Esophagus squamous epithelium (tissue), 5 donors: ENCODE measurements around the gene ANO2. TPM values are rescaled to one million over a fixed set of nuclear protein-coding genes. Genes with fewer than 3 reads are reported as not detected.
"Not testable (repeated sequence)": the region's sequence is repeated elsewhere in the genome, so short reads cannot be mapped to it uniquely, and the experiment has no call there.

ENCODE experiments used
- DNase-seq: peaks from one replicate; lab custom pipeline; 2025; lab: John Stamatoyannopoulos, UW
- H3K27ac ChIP-seq, 4 donors: fragments of 200-600 bp; sonication (generic); one replicate each; pipeline ENCODE4 v1.5.1; 2016 to 2019; ENCODE audit warnings: mild to moderate bottlenecking in 1 of 4
- H3K27me3 ChIP-seq, 4 donors: fragments of 200-600 bp; sonication (generic); 1 replicate in 3 of 4; 2 replicates in 1 of 4; pipeline versions ENCODE4 v1.5.1 to v1.6.0; 2017 to 2021; ENCODE audit warnings: antibody characterized with exemption in 1 of 4
- H3K36me3 ChIP-seq, 3 donors: fragments of 200-600 bp; sonication (generic); one replicate each; pipeline ENCODE4 v1.5.1; 2016 to 2019
- H3K4me1 ChIP-seq, 3 donors: fragments of 200-600 bp; sonication (generic); one replicate each; pipeline ENCODE4 v1.5.1; 2017 to 2019
- H3K4me3 ChIP-seq, 4 donors: fragments of 200-600 bp; sonication (generic); 1 replicate in 3 of 4; 2 replicates in 1 of 4; pipeline ENCODE4 v1.5.1; 2016 to 2019; ENCODE audit warnings: mild to moderate bottlenecking in 2 of 4, moderate library complexity in 1 of 4
- H3K9me3 ChIP-seq, 3 donors: fragments of 200-600 bp; sonication (generic); one replicate each; pipeline ENCODE4 v1.5.1; 2016 to 2019
- CTCF ChIP-seq, 6 experiments: fragments of 450-650 bp in 4 of 6; fragments of 200-600 bp in 2 of 6; sonication (generic) in 2 of 6; IDR thresholded peaks; one replicate each; pipeline ENCODE4 v1.5.1; 2016 to 2019; ENCODE audit warnings: antibody characterized with exemption in 6 of 6, mild to moderate bottlenecking in 4 of 6, moderate library complexity in 4 of 6
- POLR2A ChIP-seq, 4 donors: fragments of 450-650 bp; IDR thresholded peaks; one replicate each; pipeline ENCODE4 v1.6.1; 2017; ENCODE audit warnings: antibody characterized with exemption in 4 of 4, mild to moderate bottlenecking in 4 of 4, moderate library complexity in 3 of 4
- WGBS, 2 donors: methylation state at CpG; one replicate each; pipeline ENCODE4 v1.1.5; 2018; 5-methylcytosine and 5-hydroxymethylcytosine counted together
- intact Hi-C: fragments of 100-400 bp; cut with DNase I; formaldehyde crosslinking; loops from one replicate; pipeline ENCODE4 v1.15.0; 2022
- total RNA-seq, 4 donors: library from RNA; depleted of rRNA; stranded (reverse); fragments of >200 nt; gene quantifications; one replicate each; pipeline ENCODE4 v1.1.0, GENCODE V29; 2016
- donor health status: DM: yes; HTN: yes; CAD: no.

ANO2 gene
- total RNA-seq, 4 donors from 2014 or later, result 0.49 to 11.8 (median 3.1) TPM

DNA sequence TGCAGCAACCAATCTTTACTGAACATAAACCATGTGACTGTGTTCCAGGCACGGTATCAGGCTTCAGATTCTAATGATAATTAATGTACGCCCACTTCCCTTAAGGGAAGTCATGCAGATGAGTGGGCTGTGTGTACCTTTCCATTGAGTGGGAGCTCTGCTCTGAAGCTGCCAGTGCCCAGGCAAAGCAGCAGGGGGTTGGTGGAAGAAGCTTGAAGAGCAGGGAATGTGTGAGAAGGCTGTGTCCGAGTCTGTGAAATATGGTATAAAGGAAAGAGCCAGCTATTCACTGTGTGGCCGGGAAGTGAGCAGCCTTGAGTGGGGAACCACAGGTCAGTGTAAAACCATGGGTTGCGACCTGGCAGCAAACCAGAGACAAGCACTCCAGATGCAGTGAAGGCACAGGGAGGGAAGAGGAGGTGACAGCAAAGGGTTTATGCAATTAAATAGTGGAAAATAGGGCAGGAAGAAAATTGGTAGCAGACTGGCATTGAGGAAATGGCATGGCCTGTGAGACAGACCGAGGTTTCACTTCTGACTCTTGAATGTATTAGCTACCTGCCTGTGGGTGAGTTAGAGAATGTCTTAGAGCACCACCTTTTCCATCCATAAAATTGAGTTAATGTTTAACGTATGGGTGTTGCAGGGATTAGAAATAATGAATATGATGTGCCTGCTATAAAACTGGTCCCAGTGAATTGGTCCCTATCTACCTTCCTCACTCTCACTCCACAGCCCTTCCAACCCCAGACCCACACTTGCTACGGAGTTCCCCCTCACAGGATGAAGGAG is 396.7 kb downstream of the ANO2 start:
- Histone ChIP-seq H3K27me3 (peaks cover 0 to 37% (median 0%) of the 10 kb centered on the region in 4 donors), H3K27ac (no peak overlapping the region), H3K36me3 (no peaks in the 10 kb centered on the region), H3K4me3 (no peak overlapping the region), H3K9me3 (peaks cover 0 to 10% (median 0%) of the 10 kb centered on the region in 3 donors), H3K4me1 (no peaks in the 10 kb centered on the region)
- intact Hi-C loops, result no loop called here
- TF ChIP-seq POLR2A (IDR thresholded peaks at IDR 0.05), result no peak
- no peak for TF ChIP-seq CTCF (IDR thresholded peaks at IDR 0.05)
- no peak for DNase-seq
- 75 to 76% methylated on average over 6 to 8 of the region's 8 CpGs for WGBS, 2 donors

DNA sequence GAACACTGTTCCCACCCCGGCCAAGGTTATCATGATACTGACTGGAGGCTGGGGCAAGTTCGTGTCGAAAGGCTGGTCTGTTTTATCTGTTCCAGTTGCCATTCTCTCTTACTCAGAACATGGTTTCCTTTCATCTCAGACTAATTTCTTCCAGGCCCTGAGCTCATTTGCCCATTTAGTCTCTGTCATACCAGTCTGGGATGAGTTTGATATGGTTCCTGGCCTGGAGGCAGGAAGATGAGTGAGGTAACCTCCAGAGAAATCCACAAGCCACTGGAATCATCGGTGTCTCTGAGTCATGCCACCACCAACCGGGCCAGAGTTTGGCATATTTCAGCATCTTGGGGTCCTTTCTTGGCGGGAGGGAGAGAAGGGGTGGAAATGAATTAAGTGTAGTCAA is 398.4 kb downstream of the ANO2 start:
- TF ChIP-seq CTCF (IDR thresholded peaks at IDR 0.05) (no peak), POLR2A (IDR thresholded peaks at IDR 0.05) (no peak)
- no peaks in the 10 kb centered on the region for H3K36me3 ChIP-seq
- DNase-seq, result no peak

GRCh38 chr12:5537771-5538170 is 407.3 kb downstream of the ANO2 start:
- intact Hi-C loops, result no loop called here
- DNase-seq, result no peak
- Histone ChIP-seq H3K9me3 (no peaks in the 10 kb centered on the region), H3K27ac (no peak overlapping the region), H3K27me3 (peaks cover 0 to 25% (median 0%) of the 10 kb centered on the region in 4 donors), H3K4me1 (no peaks in the 10 kb centered on the region), H3K4me3 (no peak overlapping the region), H3K36me3 (no peaks in the 10 kb centered on the region)
- 88 to 90% methylated on average over 7 to 8 of the region's 8 CpGs for WGBS, 2 donors
- TF ChIP-seq CTCF (IDR thresholded peaks at IDR 0.05) (no peak), POLR2A (IDR thresholded peaks at IDR 0.05) (no peak)

More for the DNA sequence above, 398.4 kb downstream of the ANO2 start:
- no peak overlapping the region for H3K27ac ChIP-seq
- no peak overlapping the region for H3K4me3 ChIP-seq
- intact Hi-C loops, result no loop called here
- peaks cover 0 to 10% (median 0%) of the 10 kb centered on the region in 3 donors for H3K9me3 ChIP-seq
- peaks cover 0 to 36% (median 0%) of the 10 kb centered on the region in 4 donors for H3K27me3 ChIP-seq
- no peaks in the 10 kb centered on the region for H3K4me1 ChIP-seq
- 80% methylated on average over 5 to 6 of the region's 6 CpGs for WGBS, 2 donors

- H3K9me3 ChIP-seq, DNase-seq, H3K4me1 ChIP-seq, H3K27ac ChIP-seq, H3K36me3 ChIP-seq, intact Hi-C loops, H3K4me3 ChIP-seq: not testable (repeated sequence)
- 48 to 57% methylated on average over 10 to 13 of the region's 13 CpGs for WGBS, 2 donors
- H3K27me3 ChIP-seq, result peaks cover 0 to 25% (median 0%) of the 10 kb centered on the region in 4 donors
Observed at GRCh38 chr12:5537026-5537615, 407.9 kb downstream of the ANO2 start.

- intact Hi-C loops, result no loop called here
- whole genome bisulfite sequencing, 2 donors, result 69 to 84% methylated on average over 3 of the region's 3 CpGs
Observed at GRCh38 chr12:5535541-5535940, 409.5 kb downstream of the ANO2 start.

More at GRCh38 chr12:5535541-5535940, 409.5 kb downstream of the ANO2 start:
- Histone ChIP-seq H3K9me3 (no peaks in the 10 kb centered on the region), H3K4me1 (no peaks in the 10 kb centered on the region), H3K27ac (no peak overlapping the region), H3K27me3 (peaks cover 0 to 25% (median 0%) of the 10 kb centered on the region in 4 donors), H3K36me3 (no peaks in the 10 kb centered on the region), H3K4me3 (no peak overlapping the region)
- no peak for TF ChIP-seq POLR2A (IDR thresholded peaks at IDR 0.05)
- no peak for TF ChIP-seq CTCF (IDR thresholded peaks at IDR 0.05)
- DNase-seq, result no peak
